IMR-90 (cell line): Measurements from ENCODE around the gene NFKBIZ. TPM values are rescaled to one million over a fixed set of nuclear protein-coding genes. Genes with fewer than 3 reads are reported as not detected.

Experiments
- ATAC-seq: fragments of 200-7000 bp; cut with Tn5 transposase; 2 replicates; pipeline ENCODE4 v1.9.1; 2020; ENCODE audit warnings: low read depth, mild to moderate bottlenecking, moderate library complexity
- BruUV-seq: library from RNA; stranded (reverse); fragments of 400-500 nt; replicated peaks from 2 replicates; lab custom pipeline; 2021; lab: Mats Ljungman, UMichigan
- CTCF ChIA-PET: fragments of 300-600 bp; formaldehyde crosslinking; extraction: SDS; loops from one replicate; lab custom pipeline; 2021; ENCODE audit warnings: antibody characterized with exemption; lab: Yijun Ruan, JAX
- POLR2A ChIA-PET: fragments of 300-600 bp; sonication (Branson Sonifier 250); formaldehyde crosslinking; loops from one replicate; lab custom pipeline; 2022; ENCODE audit warnings: antibody characterized with exemption; ENCODE audit not compliant: unreplicated experiment; lab: Charles Lee
- DNase-seq: peaks from one replicate; pipeline ENCODE4 v3.0.0; 2013
- H2AFZ ChIP-seq: replicated peaks from 2 replicates; pipeline ENCODE3; 2013; ENCODE audit warnings: low read length, mild to moderate bottlenecking; ENCODE audit not compliant: poor library complexity
- H2AK5ac ChIP-seq: 2 replicates; pipeline ENCODE4 v1.6.1; 2013; ENCODE audit warnings: low read depth, low read length, inconsistent platforms
- H2AK9ac ChIP-seq: replicated peaks from 2 replicates; pipeline ENCODE3; 2013; ENCODE audit warnings: mild to moderate bottlenecking, low read depth, low read length, moderate library complexity; ENCODE audit not compliant: poor library complexity
- H2BK120ac ChIP-seq: 2 replicates; pipeline ENCODE4 v1.6.1; 2013; ENCODE audit warnings: low read depth, low read length, inconsistent platforms
- H2BK15ac ChIP-seq: 3 replicates; pipeline ENCODE4 v1.6.1; 2013; ENCODE audit warnings: low read depth, low read length, inconsistent platforms
- H2BK20ac ChIP-seq: 2 replicates; pipeline ENCODE4 v1.6.1; 2013; ENCODE audit warnings: low read depth, mild to moderate bottlenecking, inconsistent platforms, low read length, moderate library complexity
- H2BK5ac ChIP-seq: 2 replicates; pipeline ENCODE4 v1.6.1; 2013; ENCODE audit warnings: mild to moderate bottlenecking, low read depth, low read length, inconsistent platforms; ENCODE audit not compliant: poor library complexity, severe bottlenecking
- H3K14ac ChIP-seq: replicated peaks from 2 replicates; pipeline ENCODE4 v1.6.1; 2013; ENCODE audit warnings: low read depth, low read length, inconsistent platforms
- H3K18ac ChIP-seq: 2 replicates; pipeline ENCODE4 v1.6.1; 2013; ENCODE audit warnings: low read depth, low read length, control low read depth
- H3K23ac ChIP-seq: 2 replicates; pipeline ENCODE4 v1.6.1; 2013; ENCODE audit warnings: low read depth, low read length, inconsistent platforms
- H3K27ac ChIP-seq: 2 replicates; pipeline ENCODE4 v1.5.1; 2013; ENCODE audit warnings: mild to moderate bottlenecking, control low read depth, low read length; ENCODE audit not compliant: insufficient read depth
- H3K27me3 ChIP-seq: 2 replicates; pipeline ENCODE4 v1.6.1; 2013; ENCODE audit warnings: low read length; ENCODE audit not compliant: control insufficient read depth, insufficient read depth
- H3K36me3 ChIP-seq: 2 replicates; pipeline ENCODE4 v1.6.1; 2013; ENCODE audit warnings: low read length, mixed read lengths; ENCODE audit not compliant: control insufficient read depth, insufficient read depth
- H3K4ac ChIP-seq: 2 replicates; pipeline ENCODE4 v1.6.1; 2013; ENCODE audit warnings: low read depth, low read length, inconsistent platforms
- H3K4me1 ChIP-seq: 2 replicates; pipeline ENCODE4 v1.6.1; 2013; ENCODE audit warnings: low read length, mixed read lengths; ENCODE audit not compliant: control insufficient read depth, insufficient read depth
- H3K4me2 ChIP-seq: 2 replicates; pipeline ENCODE4 v1.6.1; 2013; ENCODE audit warnings: low read depth, mild to moderate bottlenecking, control low read depth, low read length, moderate library complexity
- H3K4me3 ChIP-seq: 2 replicates; pipeline ENCODE4 v1.5.1; 2013; ENCODE audit warnings: low read depth, mild to moderate bottlenecking, control low read depth, low read length, moderate library complexity; ENCODE audit not compliant: insufficient read depth
- H3K56ac ChIP-seq: 2 replicates; pipeline ENCODE4 v1.6.1; 2013; ENCODE audit warnings: low read length, inconsistent platforms; ENCODE audit not compliant: insufficient read depth; ENCODE audit errors: extremely low read depth
- H3K79me1 ChIP-seq, 2 experiments: 2 replicates each; pipeline ENCODE4 v1.6.1; 2013; ENCODE audit warnings: low read length in 2 of 2, inconsistent platforms in 1 of 2, low read depth in 1 of 2
- H3K9ac ChIP-seq: 2 replicates; pipeline ENCODE4 v1.6.1; 2013; ENCODE audit warnings: low read depth, low read length, control low read depth
- H3K9me1 ChIP-seq: 2 replicates; pipeline ENCODE4 v1.6.1; 2013; ENCODE audit warnings: low read length, inconsistent platforms; ENCODE audit not compliant: insufficient read depth
- H3K9me3 ChIP-seq: 2 replicates; pipeline ENCODE4 v1.6.1; 2013; ENCODE audit warnings: low read length; ENCODE audit not compliant: control insufficient read depth, insufficient read depth
- H4K20me1 ChIP-seq: 2 replicates; pipeline ENCODE4 v1.6.1; 2013; ENCODE audit warnings: low read length, inconsistent platforms; ENCODE audit not compliant: insufficient read depth
- H4K5ac ChIP-seq: 2 replicates; pipeline ENCODE4 v1.6.1; 2013; ENCODE audit warnings: mild to moderate bottlenecking, low read depth, low read length, control low read depth
- H4K8ac ChIP-seq, 2 experiments: 2 replicates each; pipeline ENCODE4 v1.6.1; 2013; ENCODE audit warnings: low read depth in 2 of 2, low read length in 2 of 2, control low read depth in 1 of 2, inconsistent platforms in 1 of 2
- H4K91ac ChIP-seq: 2 replicates; pipeline ENCODE4 v1.6.1; 2013; ENCODE audit warnings: low read depth, low read length, inconsistent platforms; ENCODE audit not compliant: insufficient read depth
- BHLHE40 ChIP-seq: fragments of 150-350 bp; IDR thresholded peaks from 2 replicates; pipeline ENCODE4 v1.6.1; 2016; ENCODE audit warnings: mild to moderate bottlenecking, low read depth, low read length
- CHD1 ChIP-seq: IDR thresholded peaks from 2 replicates; pipeline ENCODE4 v1.6.1; 2012; ENCODE audit warnings: low read depth, low read length, improper control_type of control experiment
- MAZ ChIP-seq: IDR thresholded peaks from 2 replicates; pipeline ENCODE4 v1.6.1; 2012; ENCODE audit warnings: low read depth, mild to moderate bottlenecking, low read length, improper control_type of control experiment, moderate library complexity, borderline replicate concordance
- MXI1 ChIP-seq: IDR thresholded peaks from 2 replicates; pipeline ENCODE4 v1.6.1; 2012; ENCODE audit warnings: low read depth, mild to moderate bottlenecking, low read length, moderate library complexity, borderline replicate concordance
- NFE2L2 ChIP-seq: fragments of 150-350 bp; IDR thresholded peaks from 2 replicates; pipeline ENCODE4 v1.6.1; 2016; ENCODE audit warnings: low read depth, mild to moderate bottlenecking, low read length
- POLR2A ChIP-seq: IDR thresholded peaks from 2 replicates; pipeline ENCODE4 v1.6.1; 2012; ENCODE audit warnings: mild to moderate bottlenecking, low read depth, low read length
- RAD21 ChIP-seq: IDR thresholded peaks from 2 replicates; pipeline ENCODE4 v1.6.1; 2012; ENCODE audit warnings: low read length, improper control_type of control experiment
- RFX5 ChIP-seq: IDR thresholded peaks from 2 replicates; pipeline ENCODE4 v1.8.0; 2012; ENCODE audit warnings: low read depth, mild to moderate bottlenecking, low read length, moderate library complexity
- SMC3 ChIP-seq: fragments of 150-350 bp; IDR thresholded peaks from 2 replicates; pipeline ENCODE4 v1.6.1; 2016; ENCODE audit warnings: low read depth, mild to moderate bottlenecking, antibody characterized with exemption, low read length, moderate library complexity
- dilution Hi-C: fragments of 300-500 bp; cut with HindIII; formaldehyde crosslinking; loops from one replicate; pipeline ENCODE4 v1.14.3; 2018; ENCODE audit warnings: low sequenced_read_pairs; ENCODE audit not compliant: unreplicated experiment
- in situ Hi-C: fragments of 300-500 bp; cut with MboI; formaldehyde crosslinking; loops from 3 replicates; pipeline ENCODE4 v1.14.3; 2019; ENCODE audit warnings: low sequenced_read_pairs, inconsistent platforms, mixed read lengths
- intact Hi-C: fragments of 100-400 bp; cut with micrococcal nuclease; formaldehyde crosslinking; loops from 2 replicates; pipeline ENCODE4 v1.10.0; 2022
- polyA plus RNA-seq, 3 experiments: library from polyadenylated mRNA; depleted of rRNA; stranded (reverse); fragments of >200 nt; gene quantifications; 2 replicates each; pipeline ENCODE4 v1.2.3, GENCODE V29; 2012; ENCODE audit warnings: low replicate concordance in 1 of 3
- total RNA-seq: library from RNA; depleted of rRNA; stranded (reverse); fragments of >200 nt; gene quantifications from 2 replicates; pipeline ENCODE4 v1.2.3, GENCODE V29; 2012
- TF ChIP-seq, protein P1 (sequence below): conservative IDR thresholded peaks from 2 replicates; pipeline ENCODE4 v1.5.1; 2012; ENCODE audit warnings: mild to moderate bottlenecking, low read depth, low read length, improper control_type of control experiment
- TF ChIP-seq, protein P2 (sequence below): fragments of 150-350 bp; IDR thresholded peaks from 2 replicates; pipeline ENCODE4 v1.6.1; 2016; ENCODE audit warnings: low read depth, mild to moderate bottlenecking, low read length, moderate library complexity, borderline replicate concordance
- TF ChIP-seq, protein P3 (sequence below): fragments of 150-350 bp; IDR thresholded peaks from 2 replicates; pipeline ENCODE4 v1.6.1; 2017; ENCODE audit warnings: mild to moderate bottlenecking, antibody characterized with exemption, low read length, low read depth

The NFKBIZ gene
- total and polyA plus RNA-seq, 2 of the 4 experiments (the other 2 are of a cell fraction): 35.0 to 40.9 TPM

DNA sequence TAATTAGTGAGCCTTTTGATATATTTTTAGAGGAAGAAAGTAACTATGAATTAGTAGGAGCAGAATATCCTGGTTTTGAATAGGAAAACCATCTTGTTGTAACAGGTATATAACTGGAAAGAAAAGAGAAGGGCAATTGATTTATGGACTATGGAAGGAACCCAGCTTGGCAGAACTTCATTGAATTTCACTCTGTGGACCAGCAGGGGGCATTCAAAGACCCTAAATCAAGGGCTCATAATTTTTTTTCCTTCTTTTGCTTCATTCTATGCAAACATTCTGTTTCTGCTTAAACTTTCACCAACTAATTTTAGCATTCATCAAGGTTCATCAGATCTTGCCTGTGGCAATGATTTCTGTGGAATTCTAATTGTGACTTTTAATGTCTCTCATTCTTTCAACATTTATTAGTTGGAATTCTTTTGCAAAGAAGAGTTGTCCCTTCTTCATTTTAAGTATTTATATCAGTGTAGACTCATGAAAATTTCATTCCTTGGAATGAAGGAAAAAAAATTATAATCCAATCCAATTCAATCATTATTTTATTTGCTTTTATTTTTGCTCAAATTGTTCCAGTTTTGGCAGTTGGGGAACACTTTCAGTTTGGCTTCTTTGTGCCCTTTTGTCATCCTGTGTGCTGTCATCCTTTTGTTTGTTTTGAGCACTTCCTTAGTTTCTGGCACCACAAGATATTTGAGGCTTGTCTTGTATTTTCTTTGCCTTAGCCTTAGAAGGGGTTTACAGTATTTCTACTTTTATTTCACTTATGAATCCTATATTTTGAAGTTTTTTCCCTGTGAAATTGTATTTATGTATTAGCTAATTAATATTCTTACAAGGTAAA lies 39.9 kb upstream of the NFKBIZ start (continued):
- TF ChIP-seq RFX5: no peak

DNA sequence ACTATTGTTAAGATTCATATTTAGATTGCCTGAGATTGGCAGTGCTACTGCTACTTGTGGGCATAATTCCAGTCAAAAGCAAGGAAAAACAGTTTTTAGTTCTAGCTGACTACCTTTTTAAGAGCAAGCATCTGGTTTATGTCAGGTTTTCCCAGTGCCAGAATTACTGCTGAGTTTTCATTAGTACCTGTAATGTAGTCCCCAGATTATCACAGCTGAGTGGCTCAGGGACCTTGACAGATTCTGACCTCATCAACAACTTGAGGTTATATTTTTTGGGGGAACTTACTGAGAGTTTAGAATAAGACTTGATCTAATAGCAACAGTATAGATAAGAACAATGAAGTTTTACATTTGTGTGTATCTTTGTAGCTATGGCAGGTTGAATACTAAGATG lies 39.3 kb upstream of the NFKBIZ start:
- H3K9ac ChIP-seq: no peak overlapping the region
- no peak overlapping the region for H3K4me3 ChIP-seq
- H2BK5ac ChIP-seq: no peak overlapping the region
- H2BK15ac ChIP-seq: no peak overlapping the region
- no peak overlapping the region for H3K27ac ChIP-seq
- no peak for DNase-seq
- peaks cover 2% of the 10 kb centered on the region; the same call in 1 of the 2 replicates for H3K4me1 ChIP-seq
- no peaks in the 10 kb centered on the region for H3K9me3 ChIP-seq
- H2AFZ ChIP-seq: no peak overlapping the region
- no TSS peak for BruUV-seq
- H3K14ac ChIP-seq: no peak overlapping the region
- no peak overlapping the region for H4K8ac ChIP-seq
- no peak overlapping the region for H3K4ac ChIP-seq
- H4K91ac ChIP-seq: no peak overlapping the region
- H3K79me1 ChIP-seq: peaks cover 5 to 6% of the 10 kb centered on the region in 2 experiments; a peak in 2 of 4 replicates
- no peak overlapping the region for H2AK5ac ChIP-seq
- CTCF ChIA-PET: interaction anchor here (8.5 kb wide), 1 partner anchor 416 kb away, joined by 81 read pairs; no protein-coding TSS in a partner anchor
- H4K5ac ChIP-seq: no peak overlapping the region
- no peak for ATAC-seq
- in situ Hi-C loops (loop anchor here (5.0 kb wide), 1 partner anchor 417 kb away; no protein-coding TSS in a partner anchor), intact Hi-C loops (loop anchor here (5.0 kb wide), 1 partner anchor 42 kb away; no protein-coding TSS in a partner anchor), dilution Hi-C loops (no loop called here)
- H4K20me1 ChIP-seq: no peaks in the 10 kb centered on the region
- no peaks in the 10 kb centered on the region for H3K27me3 ChIP-seq
- no peak overlapping the region for H3K56ac ChIP-seq
- H2BK120ac ChIP-seq: no peak overlapping the region
- no peak overlapping the region for H3K4me2 ChIP-seq
- no peak overlapping the region for H3K18ac ChIP-seq
- POLR2A ChIA-PET: no interaction called here
- H2BK20ac ChIP-seq: no peak overlapping the region
- no peaks in the 10 kb centered on the region for H3K9me1 ChIP-seq
- no peak overlapping the region for H3K23ac ChIP-seq
- no peak overlapping the region for H2AK9ac ChIP-seq
- H3K36me3 ChIP-seq: peaks cover 5% of the 10 kb centered on the region; the same call in 1 of the 2 replicates
- no peak for TF ChIP-seq RFX5
- no peak for TF ChIP-seq RAD21
- no peak for TF ChIP-seq CHD1
- no peak for TF ChIP-seq NFE2L2
- TF ChIP-seq MXI1: no peak
- TF ChIP-seq, protein P1, sequence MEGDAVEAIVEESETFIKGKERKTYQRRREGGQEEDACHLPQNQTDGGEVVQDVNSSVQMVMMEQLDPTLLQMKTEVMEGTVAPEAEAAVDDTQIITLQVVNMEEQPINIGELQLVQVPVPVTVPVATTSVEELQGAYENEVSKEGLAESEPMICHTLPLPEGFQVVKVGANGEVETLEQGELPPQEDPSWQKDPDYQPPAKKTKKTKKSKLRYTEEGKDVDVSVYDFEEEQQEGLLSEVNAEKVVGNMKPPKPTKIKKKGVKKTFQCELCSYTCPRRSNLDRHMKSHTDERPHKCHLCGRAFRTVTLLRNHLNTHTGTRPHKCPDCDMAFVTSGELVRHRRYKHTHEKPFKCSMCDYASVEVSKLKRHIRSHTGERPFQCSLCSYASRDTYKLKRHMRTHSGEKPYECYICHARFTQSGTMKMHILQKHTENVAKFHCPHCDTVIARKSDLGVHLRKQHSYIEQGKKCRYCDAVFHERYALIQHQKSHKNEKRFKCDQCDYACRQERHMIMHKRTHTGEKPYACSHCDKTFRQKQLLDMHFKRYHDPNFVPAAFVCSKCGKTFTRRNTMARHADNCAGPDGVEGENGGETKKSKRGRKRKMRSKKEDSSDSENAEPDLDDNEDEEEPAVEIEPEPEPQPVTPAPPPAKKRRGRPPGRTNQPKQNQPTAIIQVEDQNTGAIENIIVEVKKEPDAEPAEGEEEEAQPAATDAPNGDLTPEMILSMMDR: no peak
- TF ChIP-seq POLR2A: no peak
- TF ChIP-seq, protein P2, sequence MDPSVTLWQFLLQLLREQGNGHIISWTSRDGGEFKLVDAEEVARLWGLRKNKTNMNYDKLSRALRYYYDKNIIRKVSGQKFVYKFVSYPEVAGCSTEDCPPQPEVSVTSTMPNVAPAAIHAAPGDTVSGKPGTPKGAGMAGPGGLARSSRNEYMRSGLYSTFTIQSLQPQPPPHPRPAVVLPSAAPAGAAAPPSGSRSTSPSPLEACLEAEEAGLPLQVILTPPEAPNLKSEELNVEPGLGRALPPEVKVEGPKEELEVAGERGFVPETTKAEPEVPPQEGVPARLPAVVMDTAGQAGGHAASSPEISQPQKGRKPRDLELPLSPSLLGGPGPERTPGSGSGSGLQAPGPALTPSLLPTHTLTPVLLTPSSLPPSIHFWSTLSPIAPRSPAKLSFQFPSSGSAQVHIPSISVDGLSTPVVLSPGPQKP: no peak
- TF ChIP-seq, protein P3, sequence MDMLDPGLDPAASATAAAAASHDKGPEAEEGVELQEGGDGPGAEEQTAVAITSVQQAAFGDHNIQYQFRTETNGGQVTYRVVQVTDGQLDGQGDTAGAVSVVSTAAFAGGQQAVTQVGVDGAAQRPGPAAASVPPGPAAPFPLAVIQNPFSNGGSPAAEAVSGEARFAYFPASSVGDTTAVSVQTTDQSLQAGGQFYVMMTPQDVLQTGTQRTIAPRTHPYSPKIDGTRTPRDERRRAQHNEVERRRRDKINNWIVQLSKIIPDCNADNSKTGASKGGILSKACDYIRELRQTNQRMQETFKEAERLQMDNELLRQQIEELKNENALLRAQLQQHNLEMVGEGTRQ: no peak
- no peak for TF ChIP-seq BHLHE40
- no peak for TF ChIP-seq MAZ
- no peak for TF ChIP-seq SMC3
